ENCODE data around the gene PNPLA5. TPM values are rescaled to one million over a fixed set of nuclear protein-coding genes. Genes with fewer than 3 reads are reported as not detected.

Gene PNPLA5
- total RNA-seq, 1 experiment from 2014 or later, result not detected

GRCh38 chr22:43888740-43889139 is 3.1 kb downstream of the PNPLA5 start:
- Histone ChIP-seq H3K79me2 (ENCODE audit: low read depth) (no peaks in the 10 kb centered on the region), H3K4me3 (no peak overlapping the region), H3K9me3 (ENCODE audit: insufficient read depth, low read depth) (no peaks in the 10 kb centered on the region), H2AFZ (no peak overlapping the region), H3K4me2 (no peak overlapping the region), H3K9me2 (ENCODE audit: insufficient read depth) (no peaks in the 10 kb centered on the region), H3K4me1 (replicated peaks; ENCODE audit: insufficient read depth) (no peaks in the 10 kb centered on the region), H4K20me1 (ENCODE audit: insufficient read depth) (no peaks in the 10 kb centered on the region), H3K27ac (no peak overlapping the region), H3K27me3 (ENCODE audit: insufficient read depth, low read depth) (peaks cover 36% of the 10 kb centered on the region), H3F3A (ENCODE audit: insufficient read depth, low read depth) (no peaks in the 10 kb centered on the region), H3K36me3 (ENCODE audit: low read depth) (no peaks in the 10 kb centered on the region)
- no peak for DNase-seq
- BruUV-seq (replicated peaks), result no TSS peak
- ChIA-PET POLR2A (ENCODE audit: unreplicated experiment) (interaction anchor here (0.6 kb wide), 1 partner anchor 33 kb away, joined by 3 read pairs; no protein-coding TSS in a partner anchor), CTCF (interaction anchor here (0.6 kb wide), 1 partner anchor 1162 kb away, joined by 5 read pairs; no protein-coding TSS in a partner anchor)
- intact Hi-C loops (cut with micrococcal nuclease; ENCODE audit: unreplicated experiment), result loop anchor here (5.0 kb wide), 1 partner anchor 59 kb away; no protein-coding TSS in a partner anchor
- no peak for TF ChIP-seq CTCF (conservative IDR thresholded peaks at IDR 0.05)
- TF ChIP-seq EZH2 (IDR thresholded peaks at IDR 0.05; ENCODE audit: low read depth), result no peak

GRCh38 chr22:43887391-43887790 is 4.4 kb downstream of the PNPLA5 start:
- CTCF ChIA-PET, result no interaction called here

GRCh38 chr22:43886231-43886630 is 5.6 kb downstream of the PNPLA5 start:
- TF ChIP-seq CTCF (conservative IDR thresholded peaks at IDR 0.05) (no peak), EZH2 (IDR thresholded peaks at IDR 0.05; ENCODE audit: low read depth) (no peak)
- H3F3A ChIP-seq (ENCODE audit: insufficient read depth, low read depth), result no peaks in the 10 kb centered on the region
- DNase-seq, result no peak
- no peaks in the 10 kb centered on the region for H3K9me3 ChIP-seq (ENCODE audit: insufficient read depth, low read depth)
- no peak overlapping the region for H3K4me3 ChIP-seq
- H3K27me3 ChIP-seq (ENCODE audit: insufficient read depth, low read depth), result peaks cover 36% of the 10 kb centered on the region
- H3K9me2 ChIP-seq (ENCODE audit: insufficient read depth), result no peaks in the 10 kb centered on the region
- no TSS peak for BruUV-seq (replicated peaks)
- intact Hi-C loops (cut with micrococcal nuclease; ENCODE audit: unreplicated experiment), result loop anchor here (5.0 kb wide), 1 partner anchor 61 kb away; no protein-coding TSS in a partner anchor
- ChIA-PET CTCF (interaction anchor here (0.5 to 0.6 kb wide), 2 partner anchors 594 to 739 kb away, joined by 3 to 5 read pairs; no protein-coding TSS in a partner anchor), POLR2A (ENCODE audit: unreplicated experiment) (no interaction called here)
- no peaks in the 10 kb centered on the region for H3K36me3 ChIP-seq (ENCODE audit: low read depth)
- no peak overlapping the region for H3K27ac ChIP-seq
- no peaks in the 10 kb centered on the region for H3K79me2 ChIP-seq (ENCODE audit: low read depth)
- H4K20me1 ChIP-seq (ENCODE audit: insufficient read depth), result no peaks in the 10 kb centered on the region
- H2AFZ ChIP-seq, result no peak overlapping the region
- no peaks in the 10 kb centered on the region for H3K4me1 ChIP-seq (replicated peaks; ENCODE audit: insufficient read depth)
- H3K4me2 ChIP-seq, result no peak overlapping the region

More at GRCh38 chr22:43887391-43887790, 4.4 kb downstream of the PNPLA5 start:
- Histone ChIP-seq H3K9me2 (ENCODE audit: insufficient read depth) (no peaks in the 10 kb centered on the region), H3K4me3 (no peak overlapping the region), H3K36me3 (ENCODE audit: low read depth) (no peaks in the 10 kb centered on the region), H3K27me3 (ENCODE audit: insufficient read depth, low read depth) (peaks cover 36% of the 10 kb centered on the region), H3K9me3 (ENCODE audit: insufficient read depth, low read depth) (no peaks in the 10 kb centered on the region), H3K27ac (no peak overlapping the region), H3F3A (ENCODE audit: insufficient read depth, low read depth) (no peaks in the 10 kb centered on the region), H2AFZ (no peak overlapping the region), H3K79me2 (ENCODE audit: low read depth) (no peaks in the 10 kb centered on the region), H4K20me1 (ENCODE audit: insufficient read depth) (no peaks in the 10 kb centered on the region), H3K4me1 (replicated peaks; ENCODE audit: insufficient read depth) (no peaks in the 10 kb centered on the region), H3K4me2 (no peak overlapping the region)
- no peak for DNase-seq
- no TSS peak for BruUV-seq (replicated peaks)
- POLR2A ChIA-PET (ENCODE audit: unreplicated experiment), result interaction anchor here (0.6 kb wide), 1 partner anchor 28 kb away, joined by 10 read pairs; no protein-coding TSS in a partner anchor
- no peak for TF ChIP-seq CTCF (conservative IDR thresholded peaks at IDR 0.05)
- no peak for TF ChIP-seq EZH2 (IDR thresholded peaks at IDR 0.05; ENCODE audit: low read depth)
- intact Hi-C loops (cut with micrococcal nuclease; ENCODE audit: unreplicated experiment), result loop anchor here (5.0 kb wide), 1 partner anchor 60 kb away; no protein-coding TSS in a partner anchor
